Measurements from ENCODE around the gene ERAP2. TPM values are rescaled to one million over a fixed set of nuclear protein-coding genes. Genes with fewer than 3 reads are reported as not detected.

ERAP2 gene
- total RNA-seq, 1 experiment from 2014 or later: 15.5 TPM

GRCh38 chr5:96857454-96857853 lies 18.8 kb upstream of the ERAP2 start:
- Histone ChIP-seq H3K36me3 (ENCODE audit: control insufficient read depth, insufficient read depth, low read length) (no peaks in the 10 kb centered on the region), H3K27ac (ENCODE audit: low read length) (no peak overlapping the region), H3K9me3 (ENCODE audit: control insufficient read depth, insufficient read depth, low read depth, low read length) (no peaks in the 10 kb centered on the region), H3K4me3 (ENCODE audit: low read depth in 2 of 2, low read length in 2 of 2) (no peak overlapping the region), H3K4me1 (ENCODE audit: control insufficient read depth, insufficient read depth, low read length) (no peaks in the 10 kb centered on the region), H3K27me3 (ENCODE audit: control insufficient read depth, insufficient read depth, low read length) (no peaks in the 10 kb centered on the region)
- ChIA-PET POLR2A (no interaction called here), CTCF (no interaction called here)
- no peak for ATAC-seq
- no peak; the same call in 1 of the 2 replicates for TF ChIP-seq CTCF (IDR thresholded peaks at IDR 0.05)
- TF ChIP-seq TCF7L2 (IDR thresholded peaks at IDR 0.05; ENCODE audit: low read depth, low read length): no peak
- no peak for TF ChIP-seq POLR2AphosphoS5 (IDR thresholded peaks at IDR 0.05; ENCODE audit: low read depth, low read length)
- TF ChIP-seq, protein P1, sequence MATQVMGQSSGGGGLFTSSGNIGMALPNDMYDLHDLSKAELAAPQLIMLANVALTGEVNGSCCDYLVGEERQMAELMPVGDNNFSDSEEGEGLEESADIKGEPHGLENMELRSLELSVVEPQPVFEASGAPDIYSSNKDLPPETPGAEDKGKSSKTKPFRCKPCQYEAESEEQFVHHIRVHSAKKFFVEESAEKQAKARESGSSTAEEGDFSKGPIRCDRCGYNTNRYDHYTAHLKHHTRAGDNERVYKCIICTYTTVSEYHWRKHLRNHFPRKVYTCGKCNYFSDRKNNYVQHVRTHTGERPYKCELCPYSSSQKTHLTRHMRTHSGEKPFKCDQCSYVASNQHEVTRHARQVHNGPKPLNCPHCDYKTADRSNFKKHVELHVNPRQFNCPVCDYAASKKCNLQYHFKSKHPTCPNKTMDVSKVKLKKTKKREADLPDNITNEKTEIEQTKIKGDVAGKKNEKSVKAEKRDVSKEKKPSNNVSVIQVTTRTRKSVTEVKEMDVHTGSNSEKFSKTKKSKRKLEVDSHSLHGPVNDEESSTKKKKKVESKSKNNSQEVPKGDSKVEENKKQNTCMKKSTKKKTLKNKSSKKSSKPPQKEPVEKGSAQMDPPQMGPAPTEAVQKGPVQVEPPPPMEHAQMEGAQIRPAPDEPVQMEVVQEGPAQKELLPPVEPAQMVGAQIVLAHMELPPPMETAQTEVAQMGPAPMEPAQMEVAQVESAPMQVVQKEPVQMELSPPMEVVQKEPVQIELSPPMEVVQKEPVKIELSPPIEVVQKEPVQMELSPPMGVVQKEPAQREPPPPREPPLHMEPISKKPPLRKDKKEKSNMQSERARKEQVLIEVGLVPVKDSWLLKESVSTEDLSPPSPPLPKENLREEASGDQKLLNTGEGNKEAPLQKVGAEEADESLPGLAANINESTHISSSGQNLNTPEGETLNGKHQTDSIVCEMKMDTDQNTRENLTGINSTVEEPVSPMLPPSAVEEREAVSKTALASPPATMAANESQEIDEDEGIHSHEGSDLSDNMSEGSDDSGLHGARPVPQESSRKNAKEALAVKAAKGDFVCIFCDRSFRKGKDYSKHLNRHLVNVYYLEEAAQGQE (IDR thresholded peaks at IDR 0.05; ENCODE audit: insufficient read depth in 1 of 2, low read depth in 2 of 2, low read length in 1 of 2): no peak
- no peak for TF ChIP-seq SIN3A (IDR thresholded peaks at IDR 0.05; ENCODE audit: borderline replicate concordance, insufficient read depth, low read depth, low read length)
- no TSS peak for BruUV-seq (replicated peaks)
- no peak for DNase-seq (ENCODE audit: low read depth, low spot score)
- intact Hi-C loops (cut with micrococcal nuclease; ENCODE audit: unreplicated experiment) (no loop called here), in situ Hi-C loops (cut with HindIII; ENCODE audit: low pct_unique_long_range_greater_than_20kb, low sequenced_read_pairs) (no loop called here)

- no peak for TF ChIP-seq SIN3A (IDR thresholded peaks at IDR 0.05; ENCODE audit: borderline replicate concordance, insufficient read depth, low read depth, low read length)
- TF ChIP-seq, protein P1 (IDR thresholded peaks at IDR 0.05; ENCODE audit: insufficient read depth in 1 of 2, low read depth in 2 of 2, low read length in 1 of 2): no peak
- no peak for TF ChIP-seq TCF7L2 (IDR thresholded peaks at IDR 0.05; ENCODE audit: low read depth, low read length)
- TF ChIP-seq POLR2AphosphoS5 (IDR thresholded peaks at IDR 0.05; ENCODE audit: low read depth, low read length): no peak
- TF ChIP-seq CTCF (IDR thresholded peaks at IDR 0.05): no peak
- Histone ChIP-seq H3K4me1 (ENCODE audit: control insufficient read depth, insufficient read depth, low read length) (no peaks in the 10 kb centered on the region), H3K9me3 (ENCODE audit: control insufficient read depth, insufficient read depth, low read depth, low read length) (no peaks in the 10 kb centered on the region), H3K27me3 (ENCODE audit: control insufficient read depth, insufficient read depth, low read length) (no peaks in the 10 kb centered on the region), H3K36me3 (ENCODE audit: control insufficient read depth, insufficient read depth, low read length) (no peaks in the 10 kb centered on the region), H3K27ac (ENCODE audit: low read length) (no peak overlapping the region), H3K4me3 (ENCODE audit: low read depth in 2 of 2, low read length in 2 of 2) (no peak overlapping the region)
- ATAC-seq (no peak), DNase-seq (ENCODE audit: low read depth, low spot score) (no peak)
- intact Hi-C loops (cut with micrococcal nuclease; ENCODE audit: unreplicated experiment) (no loop called here), in situ Hi-C loops (cut with HindIII; ENCODE audit: low pct_unique_long_range_greater_than_20kb, low sequenced_read_pairs) (no loop called here)
- no TSS peak for BruUV-seq (replicated peaks)
- ChIA-PET POLR2A (no interaction called here), CTCF (no interaction called here)
Observed at GRCh38 chr5:96857924-96858323, 18.4 kb upstream of the ERAP2 start.
